G401.6 (cell line): Measurements from ENCODE around the gene OPN1MW.
"Not testable (repeated sequence)": the region's sequence is repeated elsewhere in the genome, so short reads cannot be mapped to it uniquely, and the experiment has no call there.

Experiments used
- FAIRE-seq: peaks from 2 replicates; lab custom pipeline; 2012; peaks lifted over from hg19 to GRCh38; lab: Jason Lieb, UNC

Gene OPN1MW

GRCh38 chrX:154182296-154182695, at the start of gene OPN1MW:
Gene OPN1MW, plus strand, starts transcription at chrX:154182596. Its CDS starts 82 bp downstream, at chrX:154182678.
- not testable (repeated sequence) for FAIRE-seq

DNA sequence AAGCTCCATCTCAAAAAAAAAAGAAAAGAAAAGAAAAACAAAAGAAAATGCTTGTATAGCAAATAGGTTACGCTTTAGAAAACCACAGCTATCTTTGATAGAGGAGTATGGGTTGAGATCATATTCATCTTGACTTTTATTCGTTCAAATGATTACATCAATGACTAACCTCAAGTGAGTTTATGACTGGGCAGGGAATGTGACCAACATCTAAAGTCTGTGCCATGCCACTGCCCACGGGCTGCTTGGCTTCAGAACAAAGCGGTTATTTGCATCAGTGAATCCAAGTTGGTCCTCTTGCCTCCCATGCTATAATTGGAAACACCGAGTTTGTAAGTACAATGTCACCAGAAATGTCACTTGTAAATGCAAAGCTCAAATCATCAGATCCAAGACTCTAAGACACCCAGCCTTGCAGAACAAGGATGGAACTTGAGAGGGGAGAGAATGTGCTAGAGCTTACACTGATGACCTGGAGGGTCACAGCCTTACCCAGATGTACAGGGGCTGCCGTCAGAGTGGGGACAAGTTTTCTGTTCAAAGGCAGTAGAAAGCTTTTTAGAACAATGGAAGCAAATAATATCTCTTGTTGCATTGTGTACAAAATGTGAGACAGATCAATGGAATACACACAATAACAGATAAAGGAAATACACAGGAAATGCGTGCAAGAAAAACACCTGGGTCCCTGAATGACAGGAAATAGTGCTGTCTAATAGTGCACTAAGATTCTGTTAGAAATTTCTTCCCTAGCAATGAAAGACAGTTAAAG, 46.8 kb upstream of the OPN1MW start:
- FAIRE-seq: no peak

DNA sequence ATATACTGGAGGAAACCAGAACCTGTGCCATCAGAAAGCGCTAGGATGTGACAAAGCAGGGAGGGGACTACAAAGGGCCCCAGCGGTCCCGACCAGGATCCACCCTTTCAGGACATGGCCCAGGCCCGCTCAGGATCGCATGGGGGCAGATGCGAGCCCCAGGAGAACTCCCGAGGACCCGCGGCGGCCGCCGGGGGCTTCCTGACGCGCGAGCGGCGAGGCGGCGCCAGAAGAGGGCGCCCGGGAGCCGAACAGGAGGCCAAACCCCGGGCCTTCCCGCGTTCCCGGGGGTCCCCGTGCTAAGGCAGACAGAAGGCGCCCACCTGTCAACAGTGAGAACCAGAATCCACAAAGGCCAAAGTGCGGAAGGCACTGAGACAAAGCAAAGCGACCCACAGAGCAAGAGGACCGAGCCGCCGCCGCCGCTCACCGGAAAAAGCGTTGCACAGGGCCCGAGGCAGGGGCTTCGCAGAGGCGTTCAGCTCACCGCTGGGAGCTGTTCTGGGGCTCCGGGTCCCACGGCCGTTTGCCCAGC, 45.7 kb upstream of the OPN1MW start:
- no peak for FAIRE-seq

DNA sequence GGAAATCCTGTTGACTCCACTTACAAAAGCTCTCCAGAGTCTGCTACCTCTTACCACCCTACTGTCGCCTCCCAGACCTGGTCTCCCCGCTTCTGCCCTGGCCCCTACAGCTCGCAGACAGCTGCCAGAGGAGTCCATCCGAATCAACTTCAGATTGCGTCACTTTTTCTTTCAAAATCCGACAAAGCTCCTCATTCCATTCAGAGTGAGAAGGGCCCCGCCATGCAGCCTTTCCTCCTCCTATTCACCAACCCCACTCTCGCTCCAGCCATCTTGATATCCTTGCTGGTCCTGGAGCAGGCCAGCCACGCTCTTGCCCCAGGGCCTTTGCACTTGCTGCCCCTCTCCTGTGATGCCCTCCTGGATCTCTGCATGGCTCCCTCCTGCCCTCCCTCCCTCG, 43.5 kb upstream of the OPN1MW start:
- no peak for FAIRE-seq

DNA sequence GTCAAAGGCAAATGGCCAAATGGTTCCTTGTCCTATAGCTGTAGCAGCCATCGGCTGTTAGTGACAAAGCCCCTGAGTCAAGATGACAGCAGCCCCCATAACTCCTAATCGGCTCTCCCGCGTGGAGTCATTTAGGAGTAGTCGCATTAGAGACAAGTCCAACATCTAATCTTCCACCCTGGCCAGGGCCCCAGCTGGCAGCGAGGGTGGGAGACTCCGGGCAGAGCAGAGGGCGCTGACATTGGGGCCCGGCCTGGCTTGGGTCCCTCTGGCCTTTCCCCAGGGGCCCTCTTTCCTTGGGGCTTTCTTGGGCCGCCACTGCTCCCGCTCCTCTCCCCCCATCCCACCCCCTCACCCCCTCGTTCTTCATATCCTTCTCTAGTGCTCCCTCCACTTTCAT, 42.2 kb upstream of the OPN1MW start:
- FAIRE-seq: no peak

GRCh38 chrX:154140742-154141141, 41.7 kb upstream of the OPN1MW start:
- FAIRE-seq: no peak

GRCh38 chrX:154142386-154142785, 40.0 kb upstream of the OPN1MW start:
- FAIRE-seq: no peak

GRCh38 chrX:154142950-154143745, 39.2 kb upstream of the OPN1MW start:
- no peak for FAIRE-seq

- FAIRE-seq: not testable (repeated sequence)
Observed at GRCh38 chrX:154144010-154144409, 38.4 kb upstream of the OPN1MW start, which contains the start of gene OPN1LW. Gene OPN1LW, plus strand, starts transcription at chrX:154144243. Its CDS starts 41 bp downstream, at chrX:154144284.

GRCh38 chrX:154151030-154151429, 31.4 kb upstream of the OPN1MW start:
- not testable (repeated sequence) for FAIRE-seq

- FAIRE-seq: not testable (repeated sequence)
Observed at GRCh38 chrX:154156221-154156620, 26.2 kb upstream of the OPN1MW start.

- FAIRE-seq: not testable (repeated sequence)
Observed at GRCh38 chrX:154157207-154157606, 25.2 kb upstream of the OPN1MW start.

- not testable (repeated sequence) for FAIRE-seq
Observed at GRCh38 chrX:154159345-154159744, 23.1 kb upstream of the OPN1MW start.

DNA sequence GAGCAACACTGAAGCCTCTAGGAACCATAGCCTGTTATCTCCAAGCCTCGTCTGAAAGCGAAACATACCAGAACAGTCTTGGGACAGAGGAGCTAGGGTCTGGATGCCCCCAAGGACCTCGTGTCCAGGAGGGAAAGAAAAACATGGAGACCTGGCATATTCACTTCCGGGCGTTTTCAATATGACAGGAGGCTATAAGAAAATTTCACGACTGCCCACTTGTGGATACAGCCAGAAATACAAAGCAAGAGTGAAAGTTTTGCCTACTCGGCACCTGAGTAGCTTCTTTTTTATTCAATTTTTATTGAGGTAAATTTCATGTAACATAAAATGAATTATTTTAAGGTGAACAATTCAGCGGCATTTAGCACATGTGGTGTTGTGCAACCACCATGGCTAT, 17.5 kb upstream of the OPN1MW start:
- not testable (repeated sequence) for FAIRE-seq

- not testable (repeated sequence) for FAIRE-seq
Observed at GRCh38 chrX:154168384-154168783, 14.0 kb upstream of the OPN1MW start.

DNA sequence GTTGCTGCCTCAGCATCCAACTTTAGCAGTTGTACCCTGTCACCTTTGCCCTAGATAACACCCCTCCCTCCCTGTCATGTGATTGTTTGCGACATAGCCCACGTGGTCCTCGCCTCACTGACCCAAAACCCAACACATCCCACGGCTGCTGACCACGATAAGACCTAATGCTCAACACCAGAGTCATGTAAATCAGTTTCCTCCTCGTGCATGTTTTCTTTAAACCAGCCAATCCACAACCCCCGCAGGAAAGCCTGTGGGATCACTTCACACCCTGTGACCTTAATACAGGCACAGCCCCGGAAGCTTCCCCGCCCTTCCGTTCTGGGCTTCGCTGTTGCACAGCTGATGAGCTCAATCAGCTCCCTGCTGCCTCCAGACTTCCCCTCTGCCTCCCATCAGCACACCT, 9.9 kb upstream of the OPN1MW start:
- FAIRE-seq: not testable (repeated sequence)

DNA sequence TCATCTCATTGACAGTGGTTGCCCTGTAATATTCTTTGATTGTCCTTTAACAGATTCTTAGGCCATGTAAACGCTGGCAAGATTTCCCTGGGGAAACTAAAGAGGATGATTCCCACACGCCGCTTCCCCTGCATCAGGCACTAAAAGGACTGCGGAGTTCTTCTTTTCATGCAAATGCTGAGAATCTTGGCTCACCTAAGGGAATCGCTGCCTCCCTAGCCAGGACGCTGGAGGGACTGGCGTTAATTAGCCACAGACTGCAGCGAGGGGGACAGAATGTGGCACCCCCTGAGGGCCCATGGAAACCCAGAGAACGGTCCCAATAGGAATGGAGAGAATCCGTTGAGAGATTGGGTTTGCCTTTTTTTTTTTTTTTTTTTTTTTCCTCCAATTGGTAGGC, 8.0 kb upstream of the OPN1MW start:
- not testable (repeated sequence) for FAIRE-seq

GRCh38 chrX:154183794-154184193, 1.4 kb downstream of the OPN1MW start:
- not testable (repeated sequence) for FAIRE-seq

DNA sequence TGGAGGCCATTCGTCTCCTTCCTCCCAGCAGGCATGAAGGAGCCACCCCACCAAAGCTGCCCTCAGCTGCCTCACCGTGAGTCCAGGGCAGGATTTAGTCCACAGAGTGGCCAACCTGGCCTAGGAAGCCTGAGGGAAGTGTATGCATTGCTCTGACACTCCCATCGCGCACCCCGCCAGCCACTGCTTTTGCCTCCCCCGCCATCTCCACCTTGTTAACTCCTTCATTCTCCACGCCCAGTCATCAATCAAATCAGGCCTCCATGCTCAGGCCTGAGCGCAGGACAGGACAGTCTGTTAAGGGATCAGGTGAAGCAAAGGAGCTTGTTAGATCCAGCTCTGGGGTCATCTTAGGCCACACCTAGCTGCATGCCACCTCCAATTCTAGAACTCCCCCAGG, 10.4 kb downstream of the OPN1MW start:
- not testable (repeated sequence) for FAIRE-seq

DNA sequence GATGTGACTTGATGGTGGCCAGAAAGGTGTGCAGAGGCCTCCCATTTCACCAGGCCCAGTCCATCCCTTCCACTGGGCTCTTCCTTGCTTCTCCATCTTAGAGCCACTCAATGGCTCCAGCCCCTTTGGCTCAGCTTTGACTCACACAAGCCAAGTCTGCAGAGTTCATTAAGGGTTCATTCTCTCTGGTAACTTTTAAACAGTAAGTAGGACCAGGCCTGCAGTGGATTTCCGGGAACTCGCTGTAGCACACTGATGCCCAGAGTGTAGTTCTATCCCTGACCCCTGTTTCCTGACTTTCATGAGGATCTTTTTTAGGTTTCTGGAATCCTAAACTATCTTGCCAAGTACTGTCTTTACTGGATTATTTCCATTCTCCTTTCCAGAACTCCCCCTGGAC, 11.9 kb downstream of the OPN1MW start:
- not testable (repeated sequence) for FAIRE-seq

- not testable (repeated sequence) for FAIRE-seq
Observed at GRCh38 chrX:154196466-154196865, 14.1 kb downstream of the OPN1MW start.

- not testable (repeated sequence) for FAIRE-seq
Observed at GRCh38 chrX:154209670-154210418, 27.4 kb downstream of the OPN1MW start.
